Karpas-422 (cell line): Measurements from ENCODE around the gene ME2. TPM values are rescaled to one million over a fixed set of nuclear protein-coding genes. Genes with fewer than 3 reads are reported as not detected.
"Not testable (repeated sequence)": the region's sequence is repeated elsewhere in the genome, so short reads cannot be mapped to it uniquely, and the experiment has no call there.

ENCODE experiments used
- DNase-seq: peaks from one replicate; pipeline ENCODE4 v3.0.0-alpha.2; 2015
- H2AFZ ChIP-seq: fragments of 200-600 bp; sonication (generic); 2 replicates; pipeline ENCODE4 v1.6.1; 2014; ENCODE audit warnings: antibody characterized with exemption, low read length, mixed read lengths
- H3K27ac ChIP-seq: fragments of 200-600 bp; sonication (generic); 2 replicates; pipeline ENCODE4 v1.5.1; 2014; ENCODE audit warnings: mild to moderate bottlenecking, low read length, moderate library complexity
- H3K27me3 ChIP-seq: fragments of 200-600 bp; sonication (generic); 2 replicates; pipeline ENCODE4 v1.6.1; 2014; ENCODE audit warnings: low read length, mixed read lengths
- H3K36me3 ChIP-seq: fragments of 200-600 bp; sonication (generic); 2 replicates; pipeline ENCODE4 v1.6.1; 2014; ENCODE audit warnings: low read length, mixed read lengths; ENCODE audit not compliant: insufficient read depth
- H3K4me1 ChIP-seq: fragments of 200-600 bp; sonication (generic); 2 replicates; pipeline ENCODE4 v1.6.1; 2014; ENCODE audit warnings: mild to moderate bottlenecking, low read length, mixed read lengths
- H3K4me2 ChIP-seq: fragments of 200-600 bp; sonication (generic); 2 replicates; pipeline ENCODE4 v1.6.1; 2014; ENCODE audit warnings: low read length, low read depth, mild to moderate bottlenecking; ENCODE audit not compliant: poor library complexity, severe bottlenecking
- H3K4me3 ChIP-seq: fragments of 200-600 bp; sonication (generic); 2 replicates; pipeline ENCODE4 v1.5.1; 2014; ENCODE audit warnings: mild to moderate bottlenecking, antibody characterized with exemption, low read length, mixed read lengths
- H3K79me2 ChIP-seq: fragments of 200-600 bp; sonication (generic); 2 replicates; pipeline ENCODE4 v1.6.1; 2014; ENCODE audit warnings: mild to moderate bottlenecking, low read length, mixed read lengths
- H3K9ac ChIP-seq: fragments of 200-600 bp; sonication (generic); 2 replicates; pipeline ENCODE4 v1.6.0; 2014; ENCODE audit warnings: low read length
- H3K9me2 ChIP-seq: fragments of 200-600 bp; sonication (generic), shearing (Covaris generic); replicated peaks from 2 replicates; pipeline ENCODE4 v1.6.0; 2014; ENCODE audit warnings: mild to moderate bottlenecking, low read length, moderate library complexity; ENCODE audit not compliant: insufficient read depth
- H3K9me3 ChIP-seq: fragments of 300-700, 200-600 bp; sonication (generic); 2 replicates; pipeline ENCODE4 v1.6.1; 2014; ENCODE audit warnings: low read length, mixed read lengths
- H4K20me1 ChIP-seq: fragments of 200-600 bp; sonication (generic); 2 replicates; pipeline ENCODE4 v1.6.1; 2014; ENCODE audit warnings: mild to moderate bottlenecking, antibody characterized with exemption, low read length, low read depth; ENCODE audit not compliant: insufficient read depth
- small RNA-seq: library from RNA; depleted of rRNA; stranded (forward); fragments of <200 nt; gene quantifications from one replicate; pipeline ENCODE3, GENCODE V24; 2014
- total RNA-seq: library from RNA; depleted of rRNA; stranded (reverse); fragments of >200 nt; shearing (Covaris generic); gene quantifications from 2 replicates; pipeline ENCODE4 v1.2.3, GENCODE V29; 2014; ENCODE audit warnings: low replicate concordance; rRNA removed

Gene ME2
- total RNA-seq, 1 experiment from 2014 or later, result 184 TPM

DNA sequence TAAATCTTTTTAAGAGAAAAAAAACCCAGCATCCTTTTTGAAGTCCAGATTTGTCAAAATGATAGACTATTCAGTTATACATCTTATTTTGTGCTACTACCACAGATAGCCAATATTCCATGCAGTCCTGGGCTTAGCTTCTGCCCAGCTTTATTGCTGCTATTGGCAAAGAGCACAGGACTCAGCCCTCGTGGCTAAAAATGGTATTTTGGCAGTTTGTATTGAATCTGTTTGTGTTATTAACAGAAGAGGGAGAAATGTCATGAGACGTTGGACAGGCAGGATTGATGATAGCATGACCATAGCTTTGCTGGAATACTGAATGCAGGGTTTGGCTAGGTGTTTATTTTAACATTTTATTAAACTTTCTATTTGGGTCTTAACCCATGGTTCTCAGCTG lies 108.3 kb downstream of the ME2 start:
- H3K4me2 ChIP-seq, result no peak overlapping the region
- no peak overlapping the region for H3K9ac ChIP-seq
- H3K9me2 ChIP-seq, result no peaks in the 10 kb centered on the region
- no peaks in the 10 kb centered on the region for H4K20me1 ChIP-seq
- H3K4me1 ChIP-seq, result no peaks in the 10 kb centered on the region
- H3K27me3 ChIP-seq, result no peaks in the 10 kb centered on the region
- H3K4me3 ChIP-seq, result no peak overlapping the region
- H3K36me3 ChIP-seq, result peaks cover 4% of the 10 kb centered on the region; the same call in 1 of the 2 replicates
- DNase-seq, result no peak
- H3K79me2 ChIP-seq, result no peaks in the 10 kb centered on the region
- H3K9me3 ChIP-seq, result no peaks in the 10 kb centered on the region
- H2AFZ ChIP-seq, result no peak overlapping the region
- no peak overlapping the region for H3K27ac ChIP-seq

DNA sequence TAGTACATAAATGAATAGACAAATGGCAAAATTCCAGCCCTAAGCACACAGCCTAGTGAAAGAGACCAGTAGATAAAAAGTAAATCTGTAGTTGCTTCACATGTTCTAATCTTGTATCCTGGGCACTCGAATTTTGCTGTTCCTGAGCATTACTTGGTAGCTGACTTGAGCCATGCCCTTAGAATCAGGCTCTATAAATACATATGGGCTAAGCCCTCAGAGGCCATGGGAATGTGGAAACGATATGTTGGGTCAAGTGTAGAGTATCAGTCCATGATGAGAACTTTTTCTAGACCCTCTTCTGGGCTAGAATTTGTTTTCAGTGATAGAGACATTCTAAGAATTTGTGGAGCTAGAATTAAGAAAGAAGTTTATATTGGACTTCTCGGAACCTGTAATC lies 110.8 kb downstream of the ME2 start:
- Histone ChIP-seq H3K27me3 (no peaks in the 10 kb centered on the region), H3K79me2 (no peaks in the 10 kb centered on the region), H3K4me3 (no peak overlapping the region), H4K20me1 (no peaks in the 10 kb centered on the region), H3K9ac (no peak overlapping the region), H3K4me2 (no peak overlapping the region), H3K27ac (no peak overlapping the region), H3K9me3 (no peaks in the 10 kb centered on the region), H3K36me3 (no peaks in the 10 kb centered on the region), H3K9me2 (no peaks in the 10 kb centered on the region), H3K4me1 (no peaks in the 10 kb centered on the region), H2AFZ (no peak overlapping the region)
- DNase-seq, result no peak

DNA sequence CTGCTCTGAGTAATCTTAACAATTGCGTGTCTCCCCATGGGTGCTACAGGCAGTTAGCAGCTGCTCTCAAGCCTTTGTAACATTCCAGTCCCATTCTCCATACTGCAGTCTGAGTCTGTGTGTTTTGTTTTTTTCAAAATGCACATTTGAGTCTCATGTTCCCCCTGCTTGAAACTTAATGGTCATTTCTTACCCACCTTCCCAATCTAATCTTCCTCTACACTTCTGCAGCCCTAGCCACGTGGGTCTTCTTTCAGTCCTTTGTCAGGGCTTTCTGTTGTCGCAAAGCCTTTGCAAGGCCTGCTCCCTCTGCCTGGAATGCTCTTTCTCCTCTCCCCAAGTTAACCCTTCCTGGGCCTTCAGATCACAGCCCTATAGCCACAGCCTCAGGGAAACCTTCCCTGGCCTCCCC lies 113.4 kb downstream of the ME2 start:
- Histone ChIP-seq H3K9me3 (no peaks in the 10 kb centered on the region), H3K79me2 (no peaks in the 10 kb centered on the region), H3K4me2 (no peak overlapping the region), H3K4me1 (no peaks in the 10 kb centered on the region), H3K27me3 (no peaks in the 10 kb centered on the region), H3K9me2 (no peaks in the 10 kb centered on the region), H3K36me3 (no peaks in the 10 kb centered on the region), H3K9ac (no peak overlapping the region), H3K4me3 (no peak overlapping the region), H2AFZ (no peak overlapping the region), H3K27ac (no peak overlapping the region), H4K20me1 (no peaks in the 10 kb centered on the region)
- no peak for DNase-seq

DNA sequence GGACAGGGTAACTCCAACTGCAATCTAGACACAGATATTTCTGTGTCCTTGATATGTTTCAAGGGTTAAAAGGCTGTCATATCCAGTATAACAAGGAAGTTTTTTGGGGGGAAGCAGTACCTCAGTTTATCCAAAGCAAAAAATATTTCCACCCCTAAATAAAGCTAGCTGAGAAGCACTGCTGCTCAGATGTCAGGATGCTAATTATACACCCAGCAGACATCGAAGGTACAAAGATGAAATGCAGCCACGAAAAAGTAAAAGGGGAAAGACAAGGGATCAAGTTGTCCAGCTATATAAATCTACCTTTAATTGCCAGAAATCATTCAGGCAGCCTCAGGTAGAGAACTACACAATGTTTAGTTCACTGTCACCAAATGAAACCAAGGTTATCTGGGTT lies 115.1 kb downstream of the ME2 start:
- no peaks in the 10 kb centered on the region for H3K9me3 ChIP-seq
- H2AFZ ChIP-seq, result no peak overlapping the region
- H3K9me2 ChIP-seq, result no peaks in the 10 kb centered on the region
- H4K20me1 ChIP-seq, result no peaks in the 10 kb centered on the region
- no peaks in the 10 kb centered on the region for H3K4me1 ChIP-seq
- no peaks in the 10 kb centered on the region for H3K79me2 ChIP-seq
- H3K27ac ChIP-seq, result no peak overlapping the region
- DNase-seq, result no peak
- no peaks in the 10 kb centered on the region for H3K27me3 ChIP-seq
- H3K9ac ChIP-seq, result no peak overlapping the region
- H3K4me3 ChIP-seq, result no peak overlapping the region
- no peak overlapping the region for H3K4me2 ChIP-seq
- no peaks in the 10 kb centered on the region for H3K36me3 ChIP-seq

DNA sequence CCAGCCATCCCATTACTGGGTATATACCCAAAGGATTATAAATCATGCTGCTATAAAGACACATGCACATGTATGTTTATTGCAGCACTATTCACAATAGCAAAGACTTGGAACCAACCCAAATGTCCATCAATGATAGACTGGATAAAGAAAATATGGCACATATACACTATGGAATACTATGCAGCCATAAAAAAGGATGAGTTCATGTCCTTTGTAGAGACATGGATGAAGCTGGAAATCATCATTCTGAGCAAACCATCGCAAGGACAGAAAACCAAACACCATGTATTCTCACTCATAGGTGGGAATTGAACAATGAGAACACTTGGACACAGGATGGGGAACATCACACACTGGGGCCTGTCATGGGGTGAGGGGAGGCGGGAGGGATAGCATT lies 124.3 kb downstream of the ME2 start:
- not testable (repeated sequence) for H3K4me3 ChIP-seq, H3K79me2 ChIP-seq, H3K27ac ChIP-seq, H3K36me3 ChIP-seq, H3K4me2 ChIP-seq, DNase-seq, H3K9me2 ChIP-seq, H3K27me3 ChIP-seq, H2AFZ ChIP-seq, H3K9me3 ChIP-seq, H4K20me1 ChIP-seq, H3K9ac ChIP-seq, H3K4me1 ChIP-seq

Small RNA genes lying within 50 kb of the gene (small RNA-seq; reads per million reads assigned to genes)
- not detected for gene RF00019

Other genes starting within 250 kb of the ME2 start
- gene MRO, start 59.1 kb upstream of the ME2 start, total RNA-seq, result 3.2 and 4.9 TPM in 2 replicates
- 6.5 and 6.6 TPM in 2 replicates for gene ELAC1, start 88.9 kb downstream of the ME2 start, total RNA-seq
- gene SMAD4, start 151.1 kb downstream of the ME2 start, total RNA-seq, result 68.1 and 101 TPM in 2 replicates